ENCODE results near the gene OPCML.

OPCML gene

GRCh38 chr11:132960273-132961078 lies 571.8 kb downstream of the OPCML start:
- no peaks in the 10 kb centered on the region for H3K4me1 Mint-ChIP-seq
- no peak overlapping the region for H3K27ac Mint-ChIP-seq
- no peak overlapping the region for H3K4me3 Mint-ChIP-seq
- H3K36me3 Mint-ChIP-seq, result no peaks in the 10 kb centered on the region
- H3K27me3 Mint-ChIP-seq, result no peaks in the 10 kb centered on the region
- H3K9me3 Mint-ChIP-seq, result no peaks in the 10 kb centered on the region

GRCh38 chr11:132959693-132960092 lies 572.6 kb downstream of the OPCML start:
- H3K36me3 Mint-ChIP-seq, result no peaks in the 10 kb centered on the region
- no peaks in the 10 kb centered on the region for H3K4me1 Mint-ChIP-seq
- no peak overlapping the region for H3K4me3 Mint-ChIP-seq
- no peak overlapping the region for H3K27ac Mint-ChIP-seq
- no peaks in the 10 kb centered on the region for H3K27me3 Mint-ChIP-seq
- peaks cover under 1% of the 10 kb centered on the region for H3K9me3 Mint-ChIP-seq

- Mint-ChIP-seq H3K27me3 (no peaks in the 10 kb centered on the region), H3K36me3 (no peaks in the 10 kb centered on the region), H3K27ac (no peak overlapping the region), H3K4me3 (no peak overlapping the region), H3K4me1 (no peaks in the 10 kb centered on the region), H3K9me3 (peaks cover 7% of the 10 kb centered on the region)
Measured at GRCh38 chr11:132957881-132958280, 574.4 kb downstream of the OPCML start.

GRCh38 chr11:132948252-132948651 lies 584.0 kb downstream of the OPCML start:
- H3K4me3 Mint-ChIP-seq, result no peak overlapping the region
- H3K36me3 Mint-ChIP-seq, result no peaks in the 10 kb centered on the region
- H3K9me3 Mint-ChIP-seq, result peaks cover 11% of the 10 kb centered on the region
- no peaks in the 10 kb centered on the region for H3K4me1 Mint-ChIP-seq
- peaks cover 12% of the 10 kb centered on the region for H3K27me3 Mint-ChIP-seq
- no peak overlapping the region for H3K27ac Mint-ChIP-seq

- Mint-ChIP-seq H3K36me3 (no peaks in the 10 kb centered on the region), H3K4me1 (no peaks in the 10 kb centered on the region), H3K4me3 (no peak overlapping the region), H3K9me3 (peaks cover 2% of the 10 kb centered on the region), H3K27me3 (peaks cover 24% of the 10 kb centered on the region), H3K27ac (no peak overlapping the region)
Measured at GRCh38 chr11:132944569-132944944, 587.7 kb downstream of the OPCML start.

GRCh38 chr11:132943706-132944568 lies 588.4 kb downstream of the OPCML start:
- Mint-ChIP-seq H3K9me3 (no peaks in the 10 kb centered on the region), H3K4me1 (no peaks in the 10 kb centered on the region), H3K27ac (no peak overlapping the region), H3K4me3 (no peak overlapping the region), H3K27me3 (peaks cover 24% of the 10 kb centered on the region), H3K36me3 (no peaks in the 10 kb centered on the region)

GRCh38 chr11:132943357-132943705 lies 589.0 kb downstream of the OPCML start:
- H3K4me3 Mint-ChIP-seq, result no peak overlapping the region
- H3K9me3 Mint-ChIP-seq, result no peaks in the 10 kb centered on the region
- H3K27me3 Mint-ChIP-seq, result peaks cover 24% of the 10 kb centered on the region
- no peaks in the 10 kb centered on the region for H3K4me1 Mint-ChIP-seq
- H3K27ac Mint-ChIP-seq, result no peak overlapping the region
- H3K36me3 Mint-ChIP-seq, result no peaks in the 10 kb centered on the region

- H3K9me3 Mint-ChIP-seq, result no peaks in the 10 kb centered on the region
- H3K4me1 Mint-ChIP-seq, result no peaks in the 10 kb centered on the region
- H3K27me3 Mint-ChIP-seq, result peaks cover 24% of the 10 kb centered on the region
- H3K27ac Mint-ChIP-seq, result no peak overlapping the region
- no peak overlapping the region for H3K4me3 Mint-ChIP-seq
- H3K36me3 Mint-ChIP-seq, result no peaks in the 10 kb centered on the region
Measured at GRCh38 chr11:132942611-132943356, 589.5 kb downstream of the OPCML start.

GRCh38 chr11:132941761-132942160 lies 590.5 kb downstream of the OPCML start:
- no peak overlapping the region for H3K4me3 Mint-ChIP-seq
- H3K27ac Mint-ChIP-seq, result no peak overlapping the region
- H3K27me3 Mint-ChIP-seq, result peaks cover 24% of the 10 kb centered on the region
- no peaks in the 10 kb centered on the region for H3K36me3 Mint-ChIP-seq
- no peaks in the 10 kb centered on the region for H3K4me1 Mint-ChIP-seq
- no peaks in the 10 kb centered on the region for H3K9me3 Mint-ChIP-seq

GRCh38 chr11:132941024-132941646 lies 591.2 kb downstream of the OPCML start:
- Mint-ChIP-seq H3K4me1 (no peaks in the 10 kb centered on the region), H3K27ac (no peak overlapping the region), H3K4me3 (no peak overlapping the region), H3K9me3 (no peaks in the 10 kb centered on the region), H3K27me3 (peaks cover 24% of the 10 kb centered on the region), H3K36me3 (no peaks in the 10 kb centered on the region)

- Mint-ChIP-seq H3K27me3 (peaks cover 7% of the 10 kb centered on the region), H3K27ac (no peak overlapping the region), H3K4me1 (no peaks in the 10 kb centered on the region), H3K4me3 (no peak overlapping the region), H3K9me3 (no peaks in the 10 kb centered on the region), H3K36me3 (no peaks in the 10 kb centered on the region)
Measured at GRCh38 chr11:132937016-132937415, 595.3 kb downstream of the OPCML start.

- no peaks in the 10 kb centered on the region for H3K4me1 Mint-ChIP-seq
- H3K36me3 Mint-ChIP-seq, result no peaks in the 10 kb centered on the region
- no peaks in the 10 kb centered on the region for H3K9me3 Mint-ChIP-seq
- H3K4me3 Mint-ChIP-seq, result no peak overlapping the region
- no peak overlapping the region for H3K27ac Mint-ChIP-seq
- no peaks in the 10 kb centered on the region for H3K27me3 Mint-ChIP-seq
Measured at GRCh38 chr11:132935383-132935782, 596.9 kb downstream of the OPCML start.

- Mint-ChIP-seq H3K36me3 (no peaks in the 10 kb centered on the region), H3K4me1 (no peaks in the 10 kb centered on the region), H3K9me3 (no peaks in the 10 kb centered on the region), H3K27ac (no peak overlapping the region), H3K27me3 (no peaks in the 10 kb centered on the region), H3K4me3 (no peak overlapping the region)
Measured at GRCh38 chr11:132933703-132934102, 598.6 kb downstream of the OPCML start.

- no peaks in the 10 kb centered on the region for H3K4me1 Mint-ChIP-seq
- H3K4me3 Mint-ChIP-seq, result no peak overlapping the region
- no peaks in the 10 kb centered on the region for H3K36me3 Mint-ChIP-seq
- peaks cover 6% of the 10 kb centered on the region for H3K9me3 Mint-ChIP-seq
- H3K27me3 Mint-ChIP-seq, result no peaks in the 10 kb centered on the region
- H3K27ac Mint-ChIP-seq, result no peak overlapping the region
Measured at GRCh38 chr11:132925825-132926469, 606.4 kb downstream of the OPCML start.

- H3K36me3 Mint-ChIP-seq, result no peaks in the 10 kb centered on the region
- no peaks in the 10 kb centered on the region for H3K9me3 Mint-ChIP-seq
- no peaks in the 10 kb centered on the region for H3K4me1 Mint-ChIP-seq
- H3K4me3 Mint-ChIP-seq, result no peak overlapping the region
- H3K27ac Mint-ChIP-seq, result no peak overlapping the region
- H3K27me3 Mint-ChIP-seq, result no peaks in the 10 kb centered on the region
Measured at GRCh38 chr11:132921597-132921996, 610.7 kb downstream of the OPCML start.
